T47D (cell line): ENCODE results near the gene ZBED4.

Experiments
- DNase-seq, 2 experiments: peaks; one replicate each; pipeline versions ENCODE4 v3.0.0 to v3.0.0-alpha.2; 2011 to 2012; ENCODE audit warnings: low read depth in 1 of 2, low spot score in 1 of 2
- JUND ChIP-seq: IDR thresholded peaks from 2 replicates; pipeline ENCODE4 v1.6.1; 2012; ENCODE audit warnings: low read depth
- in situ Hi-C: cut with HindIII; loops from 2 replicates; pipeline ENCODE4 v1.10.0; 2016; ENCODE audit warnings: low sequenced_read_pairs, low pct_unique_long_range_greater_than_20kb

ZBED4 gene

DNA sequence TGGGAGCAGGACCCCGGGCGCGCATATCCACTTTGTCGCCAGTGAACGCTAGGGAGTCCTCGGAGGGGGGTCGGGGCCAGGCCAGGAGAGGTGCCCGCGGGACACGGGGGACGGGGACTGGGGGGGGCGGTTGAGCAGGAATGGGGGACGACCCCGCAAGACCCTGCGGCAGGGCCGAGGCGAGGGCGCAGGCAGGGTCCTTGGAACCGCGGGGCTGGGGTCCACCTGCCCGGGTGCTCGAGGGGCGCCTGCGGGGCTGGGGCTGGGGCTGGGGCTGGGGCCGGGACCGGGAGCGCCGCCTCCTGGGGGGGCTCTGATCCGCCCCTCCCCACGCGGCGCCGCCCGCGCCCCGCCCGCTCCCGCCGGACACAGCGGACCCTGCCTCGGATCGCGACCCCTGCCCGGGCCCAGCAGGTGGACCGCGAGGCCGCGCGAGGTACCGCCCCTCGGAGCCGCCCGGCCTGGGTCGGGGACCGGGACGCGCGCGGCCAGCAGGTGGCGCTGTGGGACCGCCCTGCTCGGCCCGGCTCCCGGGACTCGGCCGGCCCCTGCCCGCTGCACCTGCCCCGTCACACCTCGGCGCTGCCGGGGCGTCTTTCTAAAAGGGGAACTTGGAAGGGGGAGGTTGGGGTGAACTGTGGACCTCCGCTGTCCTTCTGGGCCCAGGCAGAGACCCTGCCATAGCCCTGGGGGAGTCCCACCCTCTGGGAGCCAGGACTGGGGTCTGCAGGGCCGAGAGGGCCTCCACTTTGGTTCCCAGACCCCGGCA is 75.8 kb downstream of the ZBED4 start:
- peak in 1 of 2 experiments; percentile 56 for DNase-seq
- in situ Hi-C loops, result no loop called here
- TF ChIP-seq JUND, result no peak

- in situ Hi-C loops, result no loop called here
- DNase-seq, result no peak
- TF ChIP-seq JUND, result no peak
These were observed 76.4 kb downstream of the ZBED4 start for GRCh38 chr22:49929994-49930575.

GRCh38 chr22:49930596-49931412 is 77.2 kb downstream of the ZBED4 start:
- TF ChIP-seq JUND, result no peak
- in situ Hi-C loops, result no loop called here

GRCh38 chr22:49933236-49934159 is 79.9 kb downstream of the ZBED4 start:
- TF ChIP-seq JUND, result no peak
- in situ Hi-C loops, result no loop called here
- DNase-seq, result no peak

More at GRCh38 chr22:49930596-49931412, 77.2 kb downstream of the ZBED4 start:
- DNase-seq, result peak; percentile 65 to 94

DNA sequence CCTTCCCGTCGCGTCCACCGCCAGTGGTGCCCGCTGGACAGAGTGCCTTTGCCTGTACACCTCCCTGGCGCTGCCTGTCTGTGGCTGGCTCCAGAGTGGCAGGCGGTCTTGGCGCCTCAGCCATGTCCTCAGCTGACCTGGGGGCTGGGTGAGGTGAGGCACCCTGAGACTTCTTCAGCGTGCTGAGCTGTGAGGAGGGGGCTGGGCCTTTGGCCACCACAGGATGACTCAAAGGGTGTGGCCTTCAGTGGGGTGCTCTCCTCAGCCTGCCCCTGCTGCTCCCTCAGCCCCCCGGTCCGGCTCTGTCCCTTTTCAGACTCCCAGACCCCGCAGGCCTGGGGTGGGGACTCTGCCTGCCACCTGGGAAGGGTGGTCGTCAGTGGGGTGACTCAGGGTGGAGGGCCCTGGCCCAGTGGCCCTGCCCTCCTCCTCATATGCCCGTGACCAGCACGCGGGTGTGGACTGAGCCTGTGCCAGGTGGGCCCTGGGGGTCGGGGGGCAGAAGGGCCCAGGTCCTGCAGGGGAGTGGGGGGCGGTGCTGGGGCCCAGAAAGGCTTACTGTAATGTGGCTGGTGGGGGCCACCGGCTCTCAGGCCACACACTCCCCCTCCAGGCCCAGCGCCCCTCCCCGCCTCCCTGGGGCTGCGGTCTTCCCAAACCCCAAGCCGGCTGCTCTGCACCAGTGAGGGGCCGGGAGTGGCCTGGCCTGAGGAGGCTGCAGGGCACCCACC is 80.7 kb downstream of the ZBED4 start:
- in situ Hi-C loops, result no loop called here
- TF ChIP-seq JUND, result no peak
- DNase-seq, result no peak

DNA sequence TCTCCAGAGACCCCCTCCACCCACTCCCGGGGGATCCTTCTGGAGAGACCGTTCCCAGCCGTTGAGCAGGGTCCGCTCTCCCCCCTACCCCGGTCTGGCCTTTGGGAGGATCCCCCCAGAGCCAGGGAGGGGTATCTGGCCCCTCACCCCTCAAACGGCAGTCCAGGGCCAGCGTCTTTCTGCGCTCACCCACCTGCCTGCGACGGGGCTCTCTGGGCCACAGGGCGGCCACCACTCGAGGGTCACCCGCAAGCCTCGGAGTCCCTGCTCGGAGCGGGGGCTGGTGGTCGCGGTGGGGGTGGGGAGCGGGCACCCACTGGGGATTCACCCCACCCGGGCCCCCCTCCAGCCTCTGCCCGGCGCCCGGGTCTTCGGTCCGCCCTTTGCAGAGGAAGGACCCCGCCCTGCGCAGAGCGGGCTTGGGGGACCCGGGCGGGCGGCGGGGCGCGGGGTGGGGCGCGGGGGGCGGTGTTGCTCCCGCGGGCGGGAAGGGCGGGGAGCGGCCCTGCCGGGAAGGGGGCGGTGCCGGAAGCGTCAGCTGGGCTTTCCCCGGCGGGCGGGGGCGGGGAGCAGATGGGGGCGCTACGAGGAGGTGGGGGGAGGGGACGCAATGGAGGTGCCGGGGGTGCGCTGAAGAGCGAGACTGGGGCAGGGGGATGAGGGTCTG is 81.4 kb downstream of the ZBED4 start:
- DNase-seq, result peak in 1 of 2 experiments; percentile 60
- no peak for TF ChIP-seq JUND

GRCh38 chr22:49935561-49935960 is 81.9 kb downstream of the ZBED4 start:
- no peak for TF ChIP-seq JUND
- in situ Hi-C loops, result no loop called here
- no peak for DNase-seq

More for the DNA sequence above, 81.4 kb downstream of the ZBED4 start:
- in situ Hi-C loops, result no loop called here

DNA sequence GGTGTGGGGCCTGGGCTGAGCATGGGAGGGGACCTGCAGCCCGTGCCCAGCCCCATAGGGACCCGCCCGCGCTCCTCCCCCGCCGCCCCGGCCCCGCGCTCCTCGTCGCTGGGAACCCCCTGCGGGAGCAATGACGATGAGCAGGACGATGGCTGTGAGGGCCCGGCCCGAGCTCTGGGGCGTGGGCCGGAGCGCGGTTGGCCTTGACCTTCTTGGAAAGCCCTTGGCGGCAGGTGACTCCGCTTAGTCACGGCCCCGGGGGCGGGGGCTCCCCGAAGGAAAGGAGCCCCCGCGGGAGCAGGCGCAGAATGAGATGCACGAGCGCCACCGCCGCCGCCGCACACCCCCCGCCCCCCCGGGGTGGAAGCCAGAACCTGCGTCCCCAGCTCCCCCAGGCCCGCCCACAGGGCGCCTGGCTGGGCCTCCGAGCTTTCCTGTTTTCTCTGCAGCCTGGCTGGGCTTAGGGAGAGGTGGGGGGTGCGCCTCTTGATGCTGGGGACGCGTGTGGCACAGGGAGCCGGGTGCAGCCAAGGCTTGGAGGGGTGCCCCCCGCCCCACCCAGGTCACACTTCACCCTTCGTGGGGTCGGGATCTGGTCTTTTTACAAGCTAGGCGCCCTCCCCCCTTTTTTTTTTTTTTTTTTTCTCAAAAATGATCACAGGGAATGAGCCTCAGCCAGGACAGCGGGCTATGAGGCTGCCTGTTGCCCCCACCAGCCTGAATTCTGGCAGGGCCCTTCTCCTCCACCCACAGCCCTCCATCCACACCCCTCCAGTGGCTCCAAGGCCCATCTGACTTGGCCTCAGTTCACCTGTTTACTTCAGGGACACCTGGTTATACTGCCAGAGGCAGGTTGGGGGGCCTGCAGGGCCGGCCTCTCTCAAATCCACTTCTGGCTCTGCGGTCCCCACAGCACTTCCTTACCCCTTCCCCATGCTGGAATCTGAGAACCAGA is 82.7 kb downstream of the ZBED4 start:
- DNase-seq, result peak in 1 of 2 experiments; percentile 77
- in situ Hi-C loops, result no loop called here
- TF ChIP-seq JUND, result no peak

DNA sequence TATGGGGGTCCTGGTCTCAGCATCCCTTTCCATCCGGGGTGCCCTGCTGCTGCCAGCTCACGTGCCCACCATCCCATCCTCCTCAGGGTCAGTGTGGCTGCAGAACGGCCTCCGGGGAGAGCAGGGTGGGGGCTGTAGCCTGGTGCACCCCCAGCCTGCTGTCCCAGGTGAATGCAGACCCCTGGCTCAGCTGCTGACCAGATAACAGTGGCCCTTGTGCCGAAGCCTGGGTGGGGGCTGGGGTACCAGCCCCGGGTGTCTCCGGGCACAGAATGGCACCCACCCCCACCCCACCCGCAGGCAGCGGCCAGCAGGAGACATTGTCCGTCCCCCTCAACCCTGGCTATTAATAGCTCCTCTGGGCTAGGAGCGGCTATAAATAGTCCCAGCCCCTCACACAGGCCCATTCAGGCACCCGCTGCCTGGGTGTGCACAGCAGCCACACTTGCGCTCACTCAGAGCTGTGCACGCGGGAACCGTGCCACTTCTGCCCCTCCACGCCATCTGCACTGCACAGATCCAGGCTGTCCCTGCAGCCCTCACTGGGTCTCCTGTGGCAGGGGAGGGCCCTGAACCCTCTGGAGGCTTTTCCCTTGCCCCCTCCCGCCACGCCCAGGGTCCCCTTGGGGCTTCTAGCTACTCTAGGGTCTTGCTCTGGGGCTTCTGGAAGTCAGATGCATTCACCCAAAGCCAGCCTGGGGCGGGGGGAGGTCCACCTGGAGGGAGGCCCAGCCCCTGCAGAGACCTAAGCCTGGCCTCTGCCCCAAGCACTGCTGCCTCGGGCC is 83.5 kb downstream of the ZBED4 start:
- in situ Hi-C loops, result no loop called here
- TF ChIP-seq JUND, result no peak
- DNase-seq, result no peak
